Endothelial cell of umbilical vein (primary cell): ENCODE data around the gene GLB1L. TPM values are rescaled to one million over a fixed set of nuclear protein-coding genes. Genes with fewer than 3 reads are reported as not detected.

Source experiments
- BruUV-seq: library from RNA; stranded (reverse); fragments of 400-500 nt; replicated peaks from 2 replicates; lab custom pipeline; 2021; lab: Mats Ljungman, UMichigan
- CTCF ChIA-PET: fragments of 300-600, 350-600 bp; sonication (Branson Sonifier 250); formaldehyde crosslinking; loops from one replicate; lab custom pipeline; 2021; ENCODE audit warnings: antibody characterized with exemption, inconsistent platforms; lab: Charles Lee
- POLR2A ChIA-PET: fragments of 300-600, 350-600 bp; sonication (Branson Sonifier 250); formaldehyde crosslinking; loops from one replicate; lab custom pipeline; 2021; ENCODE audit warnings: antibody characterized with exemption, inconsistent platforms; lab: Charles Lee
- DNase-seq: peaks from one replicate; pipeline ENCODE4 v3.0.0-alpha.2; 2011; ENCODE audit warnings: low read depth, low spot score
- FAIRE-seq: peaks from 2 replicates; lab custom pipeline; 2011; peaks lifted over from hg19 to GRCh38; lab: Jason Lieb, UNC
- H2AFZ ChIP-seq: 2 replicates; pipeline ENCODE4 v1.6.0; 2012; ENCODE audit warnings: low read depth, low read length, control low read depth, inconsistent platforms
- H3K27ac ChIP-seq: 2 replicates; pipeline ENCODE4 v1.5.1; 2011; ENCODE audit warnings: low read depth, mild to moderate bottlenecking, control low read depth, low read length, moderate library complexity; ENCODE audit not compliant: insufficient read depth
- H3K27me3 ChIP-seq, 2 experiments: 2 replicates each; pipeline versions ENCODE4 v1.6.0 to v1.6.1; 2011; ENCODE audit warnings: low read length in 2 of 2, mixed read lengths in 1 of 2; ENCODE audit not compliant: control insufficient read depth in 2 of 2, insufficient read depth in 2 of 2
- H3K36me3 ChIP-seq, 2 experiments: 2 replicates in 1 of 2; 3 replicates in 1 of 2; pipeline ENCODE4 v1.5.1; 2011; ENCODE audit warnings: low read length in 2 of 2, mild to moderate bottlenecking in 1 of 2, moderate library complexity in 1 of 2; ENCODE audit not compliant: control insufficient read depth in 2 of 2, insufficient read depth in 2 of 2; ENCODE audit errors: extremely low read depth in 1 of 2
- H3K4me1 ChIP-seq: 3 replicates; pipeline ENCODE4 v1.5.1; 2011; ENCODE audit warnings: mild to moderate bottlenecking, low read length; ENCODE audit not compliant: control insufficient read depth, insufficient read depth; ENCODE audit errors: extremely low read depth
- H3K4me2 ChIP-seq: 2 replicates; pipeline ENCODE4 v1.6.1; 2011; ENCODE audit warnings: low read length, control low read depth, mixed read lengths; ENCODE audit not compliant: insufficient read depth
- H3K4me3 ChIP-seq, 3 experiments: fragments of 200-600 bp in 1 of 3; sonication (generic), shearing (Covaris generic) in 1 of 3; replicated peaks in 1 of 3; 2 replicates each; pipeline ENCODE4 v1.5.1; 2011 to 2016; ENCODE audit warnings: control low read depth in 3 of 3, low read length in 3 of 3, mild to moderate bottlenecking in 2 of 3, inconsistent platforms in 1 of 3, low read depth in 1 of 3, moderate library complexity in 1 of 3; ENCODE audit not compliant: insufficient read depth in 1 of 3
- H3K79me2 ChIP-seq: 2 replicates; pipeline ENCODE4 v1.6.0; 2012; ENCODE audit warnings: low read length, inconsistent platforms; ENCODE audit not compliant: control insufficient read depth, insufficient read depth
- H3K9ac ChIP-seq: replicated peaks from 2 replicates; pipeline ENCODE3; 2011; ENCODE audit warnings: low read length, control low read depth; ENCODE audit not compliant: insufficient read depth; ENCODE audit errors: extremely low read depth
- H3K9me1 ChIP-seq: replicated peaks from 3 replicates; pipeline ENCODE4 v1.6.0; 2011; ENCODE audit warnings: mild to moderate bottlenecking, low read length; ENCODE audit not compliant: control insufficient read depth, insufficient read depth; ENCODE audit errors: extremely low read depth
- H3K9me3 ChIP-seq: replicated peaks from 2 replicates; pipeline ENCODE4 v1.5.1; 2012; ENCODE audit warnings: low read length, inconsistent platforms; ENCODE audit not compliant: control insufficient read depth, insufficient read depth
- H4K20me1 ChIP-seq: replicated peaks from 2 replicates; pipeline ENCODE3; 2011; ENCODE audit warnings: mild to moderate bottlenecking, low read length; ENCODE audit not compliant: control insufficient read depth, insufficient read depth; ENCODE audit errors: extremely low read depth
- EZH2 ChIP-seq: IDR thresholded peaks from 2 replicates; pipeline ENCODE4 v1.6.1; 2012; ENCODE audit warnings: borderline replicate concordance, low read depth, mild to moderate bottlenecking, moderate library complexity, low read length, inconsistent platforms; ENCODE audit not compliant: severe bottlenecking
- MYC ChIP-seq: IDR thresholded peaks from one replicate; pipeline ENCODE4 v1.6.1; 2011; ENCODE audit warnings: mild to moderate bottlenecking, low read depth, low read length
- POLR2A ChIP-seq: IDR thresholded peaks from 2 replicates; pipeline ENCODE4 v1.6.1; 2012; ENCODE audit warnings: low read depth, mild to moderate bottlenecking, control low read depth, low read length
- POLR2AphosphoS5 ChIP-seq: IDR thresholded peaks from 2 replicates; pipeline ENCODE4 v1.6.1; 2012; ENCODE audit warnings: low read depth, mild to moderate bottlenecking, control low read depth, low read length, moderate library complexity; ENCODE audit not compliant: insufficient read depth
- dilution Hi-C: fragments of 300-500 bp; cut with MboI; formaldehyde crosslinking; loops from one replicate; pipeline ENCODE4 v1.15.0; 2019; ENCODE audit warnings: low sequenced_read_pairs; ENCODE audit not compliant: extremely low pct_ligation_motif_present
- intact Hi-C: fragments of 100-400 bp; cut with micrococcal nuclease; formaldehyde crosslinking; loops from one replicate; pipeline ENCODE4 v1.10.0; 2022
- polyA plus RNA-seq, 4 experiments: library from polyadenylated mRNA; depleted of rRNA in 3 of 4; stranded (reverse) in 3 of 4; unstranded in 1 of 4; fragments of >200 nt; gene quantifications; 2 replicates each; pipeline versions ENCODE4 v1.2.1 to v1.2.3, GENCODE V29; 2011 to 2012; ENCODE audit warnings: missing spikeins in 1 of 4
- total RNA-seq: library from RNA; stranded (reverse); gene quantifications from 2 replicates; pipeline ENCODE4 v1.2.3, GENCODE V29; 2021
- TF ChIP-seq, protein P1 (sequence below): IDR thresholded peaks from 2 replicates; pipeline ENCODE4 v1.6.1; 2011; ENCODE audit not compliant: insufficient read depth, insufficient read length

GLB1L gene
- total and polyA plus RNA-seq, 2 donors (not counting 3 experiments of a cell fraction or from before 2014, with no cell fraction given), result 9.2 to 11.9 TPM

DNA sequence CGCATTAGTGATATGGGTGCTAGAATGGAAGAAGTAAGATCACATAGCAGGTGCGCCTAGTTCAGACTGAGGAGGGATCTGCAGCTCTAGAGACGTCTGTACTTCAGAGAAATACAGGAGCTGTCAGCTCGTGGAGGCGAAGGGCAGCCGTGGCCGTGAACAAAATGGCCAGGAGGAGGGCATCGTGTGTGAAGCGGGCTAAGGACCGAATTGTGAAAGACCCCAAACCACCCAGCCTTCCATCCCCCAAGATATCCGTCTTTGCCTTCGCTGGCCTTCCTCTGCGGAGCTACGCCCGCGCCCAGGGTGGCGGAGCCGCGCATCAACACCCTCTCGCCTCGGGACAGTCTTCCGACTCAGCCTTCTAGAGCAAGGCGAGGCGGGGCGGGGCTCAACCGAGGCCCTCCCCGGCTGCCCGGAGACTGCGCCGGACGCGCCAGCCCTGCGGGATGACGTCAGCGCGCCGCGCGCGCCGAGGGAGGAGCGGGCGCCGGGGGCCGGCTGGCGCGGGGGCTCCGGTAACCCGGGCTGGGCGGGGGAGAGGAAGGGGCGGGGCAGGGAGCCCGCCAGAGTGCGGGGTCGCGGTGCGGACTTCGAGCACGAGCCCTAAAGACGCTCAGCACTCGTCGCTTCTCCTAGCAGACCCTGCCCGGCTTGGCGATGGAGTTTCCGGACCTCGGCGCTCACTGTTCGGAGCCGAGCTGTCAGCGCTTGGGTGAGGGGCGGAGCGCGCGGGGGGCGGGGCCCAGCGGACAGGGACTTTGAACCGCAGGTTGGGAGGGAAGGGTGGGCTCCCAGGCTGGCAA is 38.7 kb downstream of the GLB1L start, which contains the start of gene ZFAND2B:
Gene ZFAND2B (plus strand): TSS at position 455 of the 806 bp plus-strand sequence. CDS start 206 bp downstream, at position 661.
- no peaks in the 10 kb centered on the region for H4K20me1 ChIP-seq
- dilution Hi-C loops, result no loop called here
- peak within 1 kb of the TSS; percentile 90 for H3K4me2 ChIP-seq
- peak; percentile 92 for FAIRE-seq
- no peaks in the 10 kb centered on the region for H3K27me3 ChIP-seq
- CTCF ChIA-PET, result interaction anchor here (0.6 to 3.1 kb wide), 16 partner anchors 10 to 224 kb away, joined by 3 to 14 read pairs (median 4); partner anchors contain the start of genes ANKZF1, ATG9A, CNPPD1 and DNAJB2
- H3K79me2 ChIP-seq, result no peaks in the 10 kb centered on the region
- H3K4me1 ChIP-seq, result peaks cover 18% of the 10 kb centered on the region
- no peaks in the 10 kb centered on the region for H3K9me3 ChIP-seq
- BruUV-seq, result TSS peak; percentile 57
- H2AFZ ChIP-seq, result peak within 1 kb of the TSS; percentile 97
- TF ChIP-seq POLR2AphosphoS5 (peak; percentile 98), POLR2A (peak; percentile 99), MYC (no peak)
- POLR2A ChIA-PET, result interaction anchor here (0.6 to 0.7 kb wide), 2 partner anchors 11 to 30 kb away, joined by 3 to 4 read pairs; partner anchors contain the start of gene CNPPD1
- intact Hi-C loops, result loop anchor here (1.0 to 2.0 kb wide), 7 partner anchors 12 to 182 kb away; partner anchors contain the start of genes ABCB6, ANKZF1, ATG9A and DNAJB2
- no peaks in the 10 kb centered on the region for H3K9me1 ChIP-seq
- peaks cover 0 to 7% of the 10 kb centered on the region in 2 experiments for H3K36me3 ChIP-seq
- H3K4me3 ChIP-seq, result peak within 1 kb of the TSS; percentile 36 to 83 (median 73)
- peak; percentile 94 for DNase-seq
- peak within 1 kb of the TSS; percentile 26 for H3K27ac ChIP-seq
- peak within 1 kb of the TSS; percentile 60 for H3K9ac ChIP-seq

DNA sequence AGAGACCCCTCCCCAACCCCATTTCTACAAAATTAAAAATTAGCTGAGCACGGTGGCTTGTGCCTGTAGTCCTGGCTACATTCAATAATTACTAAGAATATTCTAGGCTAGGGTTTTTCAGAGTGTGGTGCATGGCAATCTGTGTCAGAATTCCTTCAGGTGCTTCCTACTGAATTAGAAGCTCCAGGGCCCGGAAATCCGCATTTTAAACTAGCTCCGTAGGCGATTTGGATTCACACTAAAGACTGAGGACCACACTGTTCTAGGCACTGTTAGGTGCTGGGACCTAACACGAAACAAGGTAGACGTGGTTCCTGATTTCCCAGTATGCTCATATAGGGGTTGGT is 39.3 kb downstream of the GLB1L start:
- CTCF ChIA-PET, result interaction anchor here (1.0 to 3.1 kb wide), 10 partner anchors 9 to 176 kb away, joined by 3 to 14 read pairs (median 7); partner anchors contain the start of genes CNPPD1 and DNAJB2

More for the DNA sequence above, 39.3 kb downstream of the GLB1L start:
- Histone ChIP-seq H3K4me3 (peak overlapping the region; percentile 27 to 83 (median 73)), H3K36me3 (peaks cover 0 to 7% of the 10 kb centered on the region in 2 experiments), H3K27ac (peak overlapping the region; percentile 25), H3K9me1 (no peaks in the 10 kb centered on the region), H3K9ac (peak overlapping the region; percentile 60), H4K20me1 (no peaks in the 10 kb centered on the region), H3K4me1 (peaks cover 18% of the 10 kb centered on the region), H3K27me3 (no peaks in the 10 kb centered on the region), H3K79me2 (no peaks in the 10 kb centered on the region), H3K4me2 (peak overlapping the region; percentile 90), H2AFZ (peak overlapping the region; percentile 97), H3K9me3 (no peaks in the 10 kb centered on the region)
- TF ChIP-seq, protein P1, sequence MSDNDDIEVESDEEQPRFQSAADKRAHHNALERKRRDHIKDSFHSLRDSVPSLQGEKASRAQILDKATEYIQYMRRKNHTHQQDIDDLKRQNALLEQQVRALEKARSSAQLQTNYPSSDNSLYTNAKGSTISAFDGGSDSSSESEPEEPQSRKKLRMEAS, result no peak
- TF ChIP-seq MYC (no peak), EZH2 (no peak)
- BruUV-seq, result no TSS peak
- dilution Hi-C loops, result no loop called here
- intact Hi-C loops, result loop anchor here (1.0 to 2.0 kb wide), 6 partner anchors 23 to 183 kb away; partner anchors contain the start of genes ANKZF1, ATG9A, DNAJB2 and GLB1L
- POLR2A ChIA-PET, result interaction anchor here (0.7 kb wide), 1 partner anchor 30 kb away, joined by 3 read pairs; the partner anchor contains the start of gene CNPPD1
- DNase-seq (no peak), FAIRE-seq (no peak)
